AG09319 (cell line): ENCODE results near the gene RNASE8.

Experiments used
- DNase-seq: peaks from one replicate; pipeline ENCODE4 v3.0.0-alpha.2; 2010; ENCODE audit warnings: low read depth; ENCODE audit errors: extremely low read depth
- TF ChIP-seq, protein P1 (sequence below): IDR thresholded peaks from 2 replicates; pipeline ENCODE4 v1.5.1; 2011; ENCODE audit warnings: low read depth, mild to moderate bottlenecking, inconsistent platforms, low read length, moderate library complexity

Gene RNASE8

DNA sequence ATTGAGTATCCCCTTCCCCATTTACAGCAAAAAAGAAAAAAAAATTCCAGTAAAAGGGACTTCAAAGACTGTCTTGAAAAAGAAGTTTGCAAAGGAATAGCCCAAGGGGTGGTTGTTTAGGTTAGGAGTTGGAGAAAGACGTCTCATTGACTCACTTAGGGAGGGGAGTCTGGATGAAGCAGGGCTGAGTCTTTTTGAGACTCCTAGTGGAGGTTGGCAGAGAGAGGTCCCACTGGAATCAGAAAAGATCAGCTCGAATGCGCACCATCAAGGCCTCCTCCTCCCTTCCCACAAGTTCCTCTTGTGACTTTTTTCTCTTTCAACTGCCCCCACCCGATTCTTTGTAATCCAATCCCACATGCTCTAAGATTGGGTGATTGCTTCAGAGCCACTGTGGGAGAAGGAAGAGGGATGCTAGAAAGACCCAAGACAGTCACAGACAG, 14.4 kb downstream of the RNASE8 start:
- DNase-seq: peak; percentile 64
- TF ChIP-seq, protein P1, sequence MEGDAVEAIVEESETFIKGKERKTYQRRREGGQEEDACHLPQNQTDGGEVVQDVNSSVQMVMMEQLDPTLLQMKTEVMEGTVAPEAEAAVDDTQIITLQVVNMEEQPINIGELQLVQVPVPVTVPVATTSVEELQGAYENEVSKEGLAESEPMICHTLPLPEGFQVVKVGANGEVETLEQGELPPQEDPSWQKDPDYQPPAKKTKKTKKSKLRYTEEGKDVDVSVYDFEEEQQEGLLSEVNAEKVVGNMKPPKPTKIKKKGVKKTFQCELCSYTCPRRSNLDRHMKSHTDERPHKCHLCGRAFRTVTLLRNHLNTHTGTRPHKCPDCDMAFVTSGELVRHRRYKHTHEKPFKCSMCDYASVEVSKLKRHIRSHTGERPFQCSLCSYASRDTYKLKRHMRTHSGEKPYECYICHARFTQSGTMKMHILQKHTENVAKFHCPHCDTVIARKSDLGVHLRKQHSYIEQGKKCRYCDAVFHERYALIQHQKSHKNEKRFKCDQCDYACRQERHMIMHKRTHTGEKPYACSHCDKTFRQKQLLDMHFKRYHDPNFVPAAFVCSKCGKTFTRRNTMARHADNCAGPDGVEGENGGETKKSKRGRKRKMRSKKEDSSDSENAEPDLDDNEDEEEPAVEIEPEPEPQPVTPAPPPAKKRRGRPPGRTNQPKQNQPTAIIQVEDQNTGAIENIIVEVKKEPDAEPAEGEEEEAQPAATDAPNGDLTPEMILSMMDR: peak; percentile 18

DNA sequence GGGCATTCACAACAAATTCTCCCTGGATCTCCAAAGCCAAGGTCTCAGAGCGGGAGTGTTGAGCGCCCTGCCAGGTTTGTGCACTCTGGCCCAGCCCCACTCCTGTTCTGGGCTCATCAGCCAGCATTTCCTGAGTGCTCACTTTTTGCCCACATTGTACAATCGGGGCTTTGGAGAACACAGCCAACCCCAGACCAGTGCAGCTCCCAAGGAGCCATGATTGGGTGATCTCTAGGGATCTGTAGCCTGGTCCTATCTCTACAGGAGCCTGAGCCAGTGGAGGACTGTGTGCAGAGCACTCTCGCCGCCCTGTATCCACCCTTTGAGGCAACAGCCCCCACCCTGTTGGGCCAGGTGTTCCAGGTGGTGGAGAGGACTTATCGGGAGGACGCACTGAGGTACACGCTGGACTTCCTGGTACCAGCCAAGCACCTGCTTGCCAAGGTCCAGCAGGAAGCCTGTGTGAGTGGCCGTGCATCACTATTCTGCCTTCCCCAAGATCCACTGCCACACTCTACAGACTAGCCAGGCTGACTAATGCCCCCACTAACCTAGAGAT, 15.2 kb downstream of the RNASE8 start:
- DNase-seq: no peak
- TF ChIP-seq, protein P1: no peak

DNA sequence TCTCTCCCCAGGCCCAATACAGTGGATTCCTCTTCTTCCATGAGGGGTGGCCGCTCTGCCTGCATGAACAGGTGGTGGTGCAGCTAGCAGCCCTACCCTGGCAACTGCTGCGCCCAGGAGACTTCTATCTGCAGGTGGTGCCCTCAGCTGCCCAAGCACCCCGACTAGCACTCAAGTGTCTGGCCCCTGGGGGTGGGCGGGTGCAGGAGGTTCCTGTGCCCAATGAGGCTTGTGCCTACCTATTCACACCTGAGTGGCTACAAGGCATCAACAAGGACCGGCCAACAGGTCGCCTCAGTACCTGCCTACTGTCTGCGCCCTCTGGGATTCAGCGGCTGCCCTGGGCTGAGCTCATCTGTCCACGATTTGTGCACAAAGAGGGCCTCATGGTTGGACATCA, 16.3 kb downstream of the RNASE8 start:
- DNase-seq: no peak
- TF ChIP-seq, protein P1: no peak

DNA sequence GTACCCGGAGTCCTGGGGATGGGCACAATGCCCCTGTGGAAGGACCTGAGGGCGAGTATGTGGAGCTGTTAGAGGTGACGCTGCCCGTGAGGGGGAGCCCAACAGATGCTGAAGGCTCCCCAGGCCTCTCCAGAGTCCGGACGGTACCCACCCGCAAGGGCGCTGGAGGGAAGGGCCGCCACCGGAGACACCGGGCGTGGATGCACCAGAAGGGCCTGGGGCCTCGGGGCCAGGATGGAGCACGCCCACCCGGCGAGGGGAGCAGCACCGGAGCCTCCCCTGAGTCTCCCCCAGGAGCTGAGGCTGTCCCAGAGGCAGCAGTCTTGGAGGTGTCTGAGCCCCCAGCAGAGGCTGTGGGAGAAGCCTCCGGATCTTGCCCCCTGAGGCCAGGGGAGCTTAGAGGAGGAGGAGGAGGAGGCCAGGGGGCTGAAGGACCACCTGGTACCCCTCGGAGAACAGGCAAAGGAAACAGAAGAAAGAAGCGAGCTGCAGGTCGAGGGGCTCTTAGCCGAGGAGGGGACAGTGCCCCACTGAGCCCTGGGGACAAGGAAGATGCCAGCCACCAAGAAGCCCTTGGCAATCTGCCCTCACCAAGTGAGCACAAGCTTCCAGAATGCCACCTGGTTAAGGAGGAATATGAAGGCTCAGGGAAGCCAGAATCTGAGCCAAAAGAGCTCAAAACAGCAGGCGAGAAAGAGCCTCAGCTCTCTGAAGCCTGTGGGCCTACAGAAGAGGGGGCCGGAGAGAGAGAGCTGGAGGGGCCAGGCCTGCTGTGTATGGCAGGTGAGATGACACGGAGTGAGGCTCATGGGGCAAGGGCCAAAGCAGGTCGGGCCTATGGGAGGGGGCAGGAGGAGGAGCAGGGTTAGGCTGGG, 17.0 kb downstream of the RNASE8 start:
- TF ChIP-seq, protein P1: no peak
- DNase-seq: no peak

GRCh38 chr14:21075719-21076437, 18.3 kb downstream of the RNASE8 start:
- TF ChIP-seq, protein P1: no peak
- DNase-seq: no peak

DNA sequence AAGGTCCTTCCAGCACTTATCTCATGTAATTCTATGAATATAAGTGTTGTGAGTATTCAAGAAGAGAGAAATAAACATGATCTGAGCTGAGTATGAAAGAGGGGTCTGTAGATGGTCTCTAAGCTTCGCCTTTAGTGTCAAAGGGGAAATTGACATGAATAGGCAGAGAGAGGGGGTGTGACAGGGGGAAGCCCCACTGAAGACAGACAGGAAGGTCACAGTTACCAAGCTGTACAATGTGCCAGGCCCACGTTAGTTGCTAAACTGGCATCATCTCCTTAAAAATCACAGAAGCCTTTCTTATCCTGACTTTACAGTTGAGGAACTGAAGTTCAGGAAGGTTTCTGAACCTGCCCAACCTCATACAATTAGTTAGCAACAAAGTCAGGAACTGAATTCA, 20.1 kb downstream of the RNASE8 start:
- TF ChIP-seq, protein P1: no peak
- no peak for DNase-seq

DNA sequence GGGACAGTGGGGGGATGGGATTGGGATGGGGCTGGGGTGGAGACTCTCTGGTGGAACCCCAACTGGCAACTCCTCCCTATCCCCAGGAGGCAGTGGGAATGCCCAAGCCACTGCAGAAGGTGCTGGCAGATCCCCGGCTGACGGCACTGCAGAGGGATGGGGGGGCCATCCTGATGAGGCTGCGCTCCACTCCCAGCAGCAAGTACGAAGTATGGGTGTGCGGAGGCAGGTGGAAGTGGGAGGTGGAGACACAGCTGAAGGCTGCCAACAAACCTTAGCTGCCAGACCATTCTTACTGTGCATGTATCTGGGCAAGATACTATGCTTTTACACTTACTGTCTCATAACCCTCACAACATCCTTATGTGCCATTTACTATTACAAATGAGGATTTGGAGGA, 20.7 kb downstream of the RNASE8 start:
- DNase-seq: no peak
- TF ChIP-seq, protein P1: no peak
